ENCODE data around the gene SIRT3.
"Not testable (repeated sequence)": the region's sequence is repeated elsewhere in the genome, so short reads cannot be mapped to it uniquely, and the experiment has no call there.

SIRT3 gene

GRCh38 chr11:240315-240714 is 4.2 kb upstream of the SIRT3 start:
- no peak for DNase-seq (ENCODE audit: low read depth)

- DNase-seq (ENCODE audit: low read depth), result not testable (repeated sequence)
Observed at GRCh38 chr11:238346-238745, 2.2 kb upstream of the SIRT3 start.

- peak; percentile 83 for DNase-seq (ENCODE audit: low read depth)
Observed at GRCh38 chr11:236774-237767, 929 bp upstream of the SIRT3 start, which contains the start of gene PSMD13. Gene PSMD13 (plus strand): TSS chr11:236976. CDS start chr11:237050, 74 bp downstream.

GRCh38 chr11:235609-235996 is 539 bp downstream of the SIRT3 start:
- DNase-seq (ENCODE audit: low read depth), result peak; percentile 69

GRCh38 chr11:235180-235579 is 962 bp downstream of the SIRT3 start:
- no peak for DNase-seq (ENCODE audit: low read depth)

GRCh38 chr11:232783-233565 is 3.2 kb downstream of the SIRT3 start:
- DNase-seq (ENCODE audit: low read depth), result no peak

GRCh38 chr11:230431-230830 is 5.7 kb downstream of the SIRT3 start:
- no peak for DNase-seq (ENCODE audit: low read depth)

GRCh38 chr11:227824-228379 is 8.2 kb downstream of the SIRT3 start:
- DNase-seq (ENCODE audit: low read depth), result no peak

- no peak for DNase-seq (ENCODE audit: low read depth)
Observed at GRCh38 chr11:225734-226453, 10.2 kb downstream of the SIRT3 start.

GRCh38 chr11:224424-224823 is 11.7 kb downstream of the SIRT3 start:
- DNase-seq (ENCODE audit: low read depth), result no peak

- DNase-seq (ENCODE audit: low read depth), result no peak
Observed at GRCh38 chr11:223884-224283, 12.3 kb downstream of the SIRT3 start.

- DNase-seq (ENCODE audit: low read depth), result no peak
Observed at GRCh38 chr11:223026-223789, 12.9 kb downstream of the SIRT3 start.

GRCh38 chr11:221998-222789 is 13.9 kb downstream of the SIRT3 start:
- DNase-seq (ENCODE audit: low read depth), result no peak

GRCh38 chr11:221539-221938 is 14.6 kb downstream of the SIRT3 start:
- no peak for DNase-seq (ENCODE audit: low read depth)

- not testable (repeated sequence) for DNase-seq (ENCODE audit: low read depth)
Observed at GRCh38 chr11:220641-221215, 15.4 kb downstream of the SIRT3 start.

- DNase-seq (ENCODE audit: low read depth), result no peak
Observed at GRCh38 chr11:218815-219593, 17.1 kb downstream of the SIRT3 start.

GRCh38 chr11:217704-218103 is 18.4 kb downstream of the SIRT3 start:
- DNase-seq (ENCODE audit: low read depth), result no peak

- no peak for DNase-seq (ENCODE audit: low read depth)
Observed at GRCh38 chr11:216081-216974, 19.8 kb downstream of the SIRT3 start.
